IMR-90 (cell line): Measurements from ENCODE around the gene C10orf71. TPM values are rescaled to one million over a fixed set of nuclear protein-coding genes. Genes with fewer than 3 reads are reported as not detected.

ENCODE experiments used
- ATAC-seq: fragments of 200-7000 bp; cut with Tn5 transposase; 2 replicates; pipeline ENCODE4 v1.9.1; 2020; ENCODE audit warnings: low read depth, mild to moderate bottlenecking, moderate library complexity
- BruUV-seq: library from RNA; stranded (reverse); fragments of 400-500 nt; replicated peaks from 2 replicates; lab custom pipeline; 2021; lab: Mats Ljungman, UMichigan
- CTCF ChIA-PET: fragments of 300-600 bp; formaldehyde crosslinking; extraction: SDS; loops from one replicate; lab custom pipeline; 2021; ENCODE audit warnings: antibody characterized with exemption; lab: Yijun Ruan, JAX
- POLR2A ChIA-PET: fragments of 300-600 bp; sonication (Branson Sonifier 250); formaldehyde crosslinking; loops from one replicate; lab custom pipeline; 2022; ENCODE audit warnings: antibody characterized with exemption; ENCODE audit not compliant: unreplicated experiment; lab: Charles Lee
- DNase-seq: peaks from one replicate; pipeline ENCODE4 v3.0.0; 2013
- H2AFZ ChIP-seq: replicated peaks from 2 replicates; pipeline ENCODE3; 2013; ENCODE audit warnings: low read length, mild to moderate bottlenecking; ENCODE audit not compliant: poor library complexity
- H2AK5ac ChIP-seq: 2 replicates; pipeline ENCODE4 v1.6.1; 2013; ENCODE audit warnings: low read depth, low read length, inconsistent platforms
- H2AK9ac ChIP-seq: replicated peaks from 2 replicates; pipeline ENCODE3; 2013; ENCODE audit warnings: mild to moderate bottlenecking, low read depth, low read length, moderate library complexity; ENCODE audit not compliant: poor library complexity
- H2BK120ac ChIP-seq: 2 replicates; pipeline ENCODE4 v1.6.1; 2013; ENCODE audit warnings: low read depth, low read length, inconsistent platforms
- H2BK15ac ChIP-seq: 3 replicates; pipeline ENCODE4 v1.6.1; 2013; ENCODE audit warnings: low read depth, low read length, inconsistent platforms
- H2BK20ac ChIP-seq: 2 replicates; pipeline ENCODE4 v1.6.1; 2013; ENCODE audit warnings: low read depth, mild to moderate bottlenecking, inconsistent platforms, low read length, moderate library complexity
- H2BK5ac ChIP-seq: 2 replicates; pipeline ENCODE4 v1.6.1; 2013; ENCODE audit warnings: mild to moderate bottlenecking, low read depth, low read length, inconsistent platforms; ENCODE audit not compliant: poor library complexity, severe bottlenecking
- H3K14ac ChIP-seq: replicated peaks from 2 replicates; pipeline ENCODE4 v1.6.1; 2013; ENCODE audit warnings: low read depth, low read length, inconsistent platforms
- H3K18ac ChIP-seq: 2 replicates; pipeline ENCODE4 v1.6.1; 2013; ENCODE audit warnings: low read depth, low read length, control low read depth
- H3K23ac ChIP-seq: 2 replicates; pipeline ENCODE4 v1.6.1; 2013; ENCODE audit warnings: low read depth, low read length, inconsistent platforms
- H3K27ac ChIP-seq: 2 replicates; pipeline ENCODE4 v1.5.1; 2013; ENCODE audit warnings: mild to moderate bottlenecking, control low read depth, low read length; ENCODE audit not compliant: insufficient read depth
- H3K27me3 ChIP-seq: 2 replicates; pipeline ENCODE4 v1.6.1; 2013; ENCODE audit warnings: low read length; ENCODE audit not compliant: control insufficient read depth, insufficient read depth
- H3K36me3 ChIP-seq: 2 replicates; pipeline ENCODE4 v1.6.1; 2013; ENCODE audit warnings: low read length, mixed read lengths; ENCODE audit not compliant: control insufficient read depth, insufficient read depth
- H3K4ac ChIP-seq: 2 replicates; pipeline ENCODE4 v1.6.1; 2013; ENCODE audit warnings: low read depth, low read length, inconsistent platforms
- H3K4me1 ChIP-seq: 2 replicates; pipeline ENCODE4 v1.6.1; 2013; ENCODE audit warnings: low read length, mixed read lengths; ENCODE audit not compliant: control insufficient read depth, insufficient read depth
- H3K4me2 ChIP-seq: 2 replicates; pipeline ENCODE4 v1.6.1; 2013; ENCODE audit warnings: low read depth, mild to moderate bottlenecking, control low read depth, low read length, moderate library complexity
- H3K4me3 ChIP-seq: 2 replicates; pipeline ENCODE4 v1.5.1; 2013; ENCODE audit warnings: low read depth, mild to moderate bottlenecking, control low read depth, low read length, moderate library complexity; ENCODE audit not compliant: insufficient read depth
- H3K56ac ChIP-seq: 2 replicates; pipeline ENCODE4 v1.6.1; 2013; ENCODE audit warnings: low read length, inconsistent platforms; ENCODE audit not compliant: insufficient read depth; ENCODE audit errors: extremely low read depth
- H3K79me1 ChIP-seq, 2 experiments: 2 replicates each; pipeline ENCODE4 v1.6.1; 2013; ENCODE audit warnings: low read length in 2 of 2, inconsistent platforms in 1 of 2, low read depth in 1 of 2
- H3K9ac ChIP-seq: 2 replicates; pipeline ENCODE4 v1.6.1; 2013; ENCODE audit warnings: low read depth, low read length, control low read depth
- H3K9me1 ChIP-seq: 2 replicates; pipeline ENCODE4 v1.6.1; 2013; ENCODE audit warnings: low read length, inconsistent platforms; ENCODE audit not compliant: insufficient read depth
- H3K9me3 ChIP-seq: 2 replicates; pipeline ENCODE4 v1.6.1; 2013; ENCODE audit warnings: low read length; ENCODE audit not compliant: control insufficient read depth, insufficient read depth
- H4K20me1 ChIP-seq: 2 replicates; pipeline ENCODE4 v1.6.1; 2013; ENCODE audit warnings: low read length, inconsistent platforms; ENCODE audit not compliant: insufficient read depth
- H4K5ac ChIP-seq: 2 replicates; pipeline ENCODE4 v1.6.1; 2013; ENCODE audit warnings: mild to moderate bottlenecking, low read depth, low read length, control low read depth
- H4K8ac ChIP-seq, 2 experiments: 2 replicates each; pipeline ENCODE4 v1.6.1; 2013; ENCODE audit warnings: low read depth in 2 of 2, low read length in 2 of 2, control low read depth in 1 of 2, inconsistent platforms in 1 of 2
- H4K91ac ChIP-seq: 2 replicates; pipeline ENCODE4 v1.6.1; 2013; ENCODE audit warnings: low read depth, low read length, inconsistent platforms; ENCODE audit not compliant: insufficient read depth
- BHLHE40 ChIP-seq: fragments of 150-350 bp; IDR thresholded peaks from 2 replicates; pipeline ENCODE4 v1.6.1; 2016; ENCODE audit warnings: mild to moderate bottlenecking, low read depth, low read length
- CEBPB ChIP-seq: IDR thresholded peaks from 2 replicates; pipeline ENCODE4 v1.6.1; 2012; ENCODE audit warnings: low read depth, low read length, improper control_type of control experiment
- CHD1 ChIP-seq: IDR thresholded peaks from 2 replicates; pipeline ENCODE4 v1.6.1; 2012; ENCODE audit warnings: low read depth, low read length, improper control_type of control experiment
- ELK1 ChIP-seq: fragments of 150-350 bp; IDR thresholded peaks from 2 replicates; pipeline ENCODE4 v1.6.1; 2016; ENCODE audit warnings: low read depth, mild to moderate bottlenecking, low read length, moderate library complexity, borderline replicate concordance
- FOS ChIP-seq: fragments of 150-350 bp; IDR thresholded peaks from 2 replicates; pipeline ENCODE4 v1.6.1; 2016; ENCODE audit warnings: low read depth, low read length
- MAFK ChIP-seq: IDR thresholded peaks from 2 replicates; pipeline ENCODE4 v1.6.1; 2012; ENCODE audit warnings: low read depth, low read length, improper control_type of control experiment
- MAZ ChIP-seq: IDR thresholded peaks from 2 replicates; pipeline ENCODE4 v1.6.1; 2012; ENCODE audit warnings: low read depth, mild to moderate bottlenecking, low read length, improper control_type of control experiment, moderate library complexity, borderline replicate concordance
- MXI1 ChIP-seq: IDR thresholded peaks from 2 replicates; pipeline ENCODE4 v1.6.1; 2012; ENCODE audit warnings: low read depth, mild to moderate bottlenecking, low read length, moderate library complexity, borderline replicate concordance
- NFE2L2 ChIP-seq: fragments of 150-350 bp; IDR thresholded peaks from 2 replicates; pipeline ENCODE4 v1.6.1; 2016; ENCODE audit warnings: low read depth, mild to moderate bottlenecking, low read length
- POLR2A ChIP-seq: IDR thresholded peaks from 2 replicates; pipeline ENCODE4 v1.6.1; 2012; ENCODE audit warnings: mild to moderate bottlenecking, low read depth, low read length
- RCOR1 ChIP-seq: IDR thresholded peaks from 2 replicates; pipeline ENCODE4 v1.6.1; 2012; ENCODE audit warnings: mild to moderate bottlenecking, low read length, improper control_type of control experiment; ENCODE audit not compliant: insufficient replicate concordance
- SMC3 ChIP-seq: fragments of 150-350 bp; IDR thresholded peaks from 2 replicates; pipeline ENCODE4 v1.6.1; 2016; ENCODE audit warnings: low read depth, mild to moderate bottlenecking, antibody characterized with exemption, low read length, moderate library complexity
- WGBS, 2 experiments: methylation state at CpG; one replicate each; pipeline versions ENCODE4 v1.1.5 to v1.1.7; 2013; ENCODE audit warnings: missing lambda C conversion rate in 2 of 2; ENCODE audit not compliant: insufficient read length in 1 of 2; ENCODE audit errors: extremely low coverage in 2 of 2; 5-methylcytosine and 5-hydroxymethylcytosine counted together
- dilution Hi-C: fragments of 300-500 bp; cut with HindIII; formaldehyde crosslinking; loops from one replicate; pipeline ENCODE4 v1.14.3; 2018; ENCODE audit warnings: low sequenced_read_pairs; ENCODE audit not compliant: unreplicated experiment
- in situ Hi-C: fragments of 300-500 bp; cut with MboI; formaldehyde crosslinking; loops from 3 replicates; pipeline ENCODE4 v1.14.3; 2019; ENCODE audit warnings: low sequenced_read_pairs, inconsistent platforms, mixed read lengths
- intact Hi-C: fragments of 100-400 bp; cut with micrococcal nuclease; formaldehyde crosslinking; loops from 2 replicates; pipeline ENCODE4 v1.10.0; 2022
- polyA plus RNA-seq, 3 experiments: library from polyadenylated mRNA; depleted of rRNA; stranded (reverse); fragments of >200 nt; gene quantifications; 2 replicates each; pipeline ENCODE4 v1.2.3, GENCODE V29; 2012; ENCODE audit warnings: low replicate concordance in 1 of 3
- total RNA-seq: library from RNA; depleted of rRNA; stranded (reverse); fragments of >200 nt; gene quantifications from 2 replicates; pipeline ENCODE4 v1.2.3, GENCODE V29; 2012
- TF ChIP-seq, protein P1 (sequence below): conservative IDR thresholded peaks from 2 replicates; pipeline ENCODE4 v1.5.1; 2012; ENCODE audit warnings: mild to moderate bottlenecking, low read depth, low read length, improper control_type of control experiment
- TF ChIP-seq, protein P2 (sequence below): fragments of 150-350 bp; IDR thresholded peaks from 2 replicates; pipeline ENCODE4 v1.6.1; 2017; ENCODE audit warnings: mild to moderate bottlenecking, antibody characterized with exemption, low read length, low read depth

The C10orf71 gene
- total and polyA plus RNA-seq, 2 of the 4 experiments (the other 2 are of a cell fraction), result not detected

- no peak overlapping the region for H3K4ac ChIP-seq
- no peaks in the 10 kb centered on the region for H3K36me3 ChIP-seq
- H2AK5ac ChIP-seq, result no peak overlapping the region
- H4K5ac ChIP-seq, result no peak overlapping the region
- no peak overlapping the region for H2BK20ac ChIP-seq
- no peak overlapping the region for H2BK5ac ChIP-seq
- H3K23ac ChIP-seq, result no peak overlapping the region
- in situ Hi-C loops, result no loop called here
- no peaks in the 10 kb centered on the region for H3K79me1 ChIP-seq
- DNase-seq (no peak), ATAC-seq (no peak)
- H3K18ac ChIP-seq, result no peak overlapping the region
- H2AK9ac ChIP-seq, result no peak overlapping the region
- ChIA-PET CTCF (no interaction called here), POLR2A (no interaction called here)
- no peak overlapping the region for H3K9ac ChIP-seq
- H4K8ac ChIP-seq, result no peak overlapping the region
- no peaks in the 10 kb centered on the region for H3K4me1 ChIP-seq
- H3K9me3 ChIP-seq, result peaks cover 2% of the 10 kb centered on the region; the same call in 1 of the 2 replicates
- peaks cover 2% of the 10 kb centered on the region; the same call in 1 of the 2 replicates for H3K27me3 ChIP-seq
- no peak overlapping the region for H3K4me2 ChIP-seq
- dilution Hi-C loops, result no loop called here
- intact Hi-C loops, result no loop called here
- TF ChIP-seq CHD1, result no peak
- TF ChIP-seq MAFK, result no peak
- TF ChIP-seq RCOR1, result no peak
- no peak for TF ChIP-seq MXI1
- no peak for TF ChIP-seq POLR2A
- TF ChIP-seq BHLHE40, result no peak
- no peak for TF ChIP-seq ELK1
- TF ChIP-seq SMC3, result no peak
- no peak for TF ChIP-seq CEBPB
- TF ChIP-seq, protein P1, sequence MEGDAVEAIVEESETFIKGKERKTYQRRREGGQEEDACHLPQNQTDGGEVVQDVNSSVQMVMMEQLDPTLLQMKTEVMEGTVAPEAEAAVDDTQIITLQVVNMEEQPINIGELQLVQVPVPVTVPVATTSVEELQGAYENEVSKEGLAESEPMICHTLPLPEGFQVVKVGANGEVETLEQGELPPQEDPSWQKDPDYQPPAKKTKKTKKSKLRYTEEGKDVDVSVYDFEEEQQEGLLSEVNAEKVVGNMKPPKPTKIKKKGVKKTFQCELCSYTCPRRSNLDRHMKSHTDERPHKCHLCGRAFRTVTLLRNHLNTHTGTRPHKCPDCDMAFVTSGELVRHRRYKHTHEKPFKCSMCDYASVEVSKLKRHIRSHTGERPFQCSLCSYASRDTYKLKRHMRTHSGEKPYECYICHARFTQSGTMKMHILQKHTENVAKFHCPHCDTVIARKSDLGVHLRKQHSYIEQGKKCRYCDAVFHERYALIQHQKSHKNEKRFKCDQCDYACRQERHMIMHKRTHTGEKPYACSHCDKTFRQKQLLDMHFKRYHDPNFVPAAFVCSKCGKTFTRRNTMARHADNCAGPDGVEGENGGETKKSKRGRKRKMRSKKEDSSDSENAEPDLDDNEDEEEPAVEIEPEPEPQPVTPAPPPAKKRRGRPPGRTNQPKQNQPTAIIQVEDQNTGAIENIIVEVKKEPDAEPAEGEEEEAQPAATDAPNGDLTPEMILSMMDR, result no peak
- no peak for TF ChIP-seq NFE2L2
- no peak for TF ChIP-seq FOS
- no peak for TF ChIP-seq MAZ
- TF ChIP-seq, protein P2, sequence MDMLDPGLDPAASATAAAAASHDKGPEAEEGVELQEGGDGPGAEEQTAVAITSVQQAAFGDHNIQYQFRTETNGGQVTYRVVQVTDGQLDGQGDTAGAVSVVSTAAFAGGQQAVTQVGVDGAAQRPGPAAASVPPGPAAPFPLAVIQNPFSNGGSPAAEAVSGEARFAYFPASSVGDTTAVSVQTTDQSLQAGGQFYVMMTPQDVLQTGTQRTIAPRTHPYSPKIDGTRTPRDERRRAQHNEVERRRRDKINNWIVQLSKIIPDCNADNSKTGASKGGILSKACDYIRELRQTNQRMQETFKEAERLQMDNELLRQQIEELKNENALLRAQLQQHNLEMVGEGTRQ, result no peak
- 100% methylated on average over 1 of the region's 4 CpGs; no CpG with 5 or more reads in 1 of the 2 experiments for WGBS, 2 experiments
- H3K4me3 ChIP-seq, result no peak overlapping the region
- no peak overlapping the region for H3K14ac ChIP-seq
- no peak overlapping the region for H2AFZ ChIP-seq
- H4K91ac ChIP-seq, result no peak overlapping the region
- BruUV-seq, result no TSS peak
- no peaks in the 10 kb centered on the region for H4K20me1 ChIP-seq
- H2BK120ac ChIP-seq, result no peak overlapping the region
- H3K9me1 ChIP-seq, result no peaks in the 10 kb centered on the region
- H3K27ac ChIP-seq, result no peak overlapping the region
- no peak overlapping the region for H3K56ac ChIP-seq
- no peak overlapping the region for H2BK15ac ChIP-seq
Measured at GRCh38 chr10:49356181-49356580, 57.2 kb downstream of the C10orf71 start.
